PFSK-1 (cell line): ENCODE results near the gene CENPT.

Source experiments
- FOXP2 ChIP-seq: optimal IDR thresholded peaks from 2 replicates; pipeline ENCODE3; 2011; ENCODE audit warnings: borderline replicate concordance, control low read depth, inconsistent platforms; ENCODE audit not compliant: insufficient read depth; ENCODE audit errors: extremely low read length, extremely low read depth
- POLR2AphosphoS5 ChIP-seq: IDR thresholded peaks from 2 replicates; pipeline ENCODE4 v1.6.1; 2012; ENCODE audit warnings: low read depth, mild to moderate bottlenecking, control low read depth, low read length, moderate library complexity
- REST ChIP-seq, 2 experiments: IDR thresholded peaks; 2 replicates each; pipeline versions ENCODE4 v1.6.1 to v1.8.0; 2011 to 2012; ENCODE audit warnings: low read depth in 2 of 2, low read length in 2 of 2, control low read depth in 1 of 2, inconsistent platforms in 1 of 2, mild to moderate bottlenecking in 1 of 2, moderate library complexity in 1 of 2; ENCODE audit not compliant: insufficient read depth in 1 of 2
- SIN3A ChIP-seq: IDR thresholded peaks from 2 replicates; pipeline ENCODE4 v1.6.1; 2012; ENCODE audit warnings: mild to moderate bottlenecking, low read length, moderate library complexity, borderline replicate concordance; ENCODE audit not compliant: insufficient read depth
- TAF1 ChIP-seq: IDR thresholded peaks from 2 replicates; pipeline ENCODE4 v1.6.1; 2012; ENCODE audit warnings: low read length, control low read depth, borderline replicate concordance; ENCODE audit not compliant: insufficient read depth

CENPT gene

GRCh38 chr16:67855789-67856188, 8.3 kb upstream of the CENPT start:
- TF ChIP-seq POLR2AphosphoS5 (no peak), TAF1 (no peak), REST (IDR thresholded peaks at IDR 0.05; ENCODE audit: insufficient read depth in 1 of 2, low read depth in 2 of 2, low read length in 2 of 2) (no peak), SIN3A (no peak), FOXP2 (no peak)

GRCh38 chr16:67853670-67854069, 6.2 kb upstream of the CENPT start:
- TF ChIP-seq TAF1 = no peak
- TF ChIP-seq POLR2AphosphoS5 = no peak
- no peak for TF ChIP-seq REST (IDR thresholded peaks at IDR 0.05; ENCODE audit: insufficient read depth in 1 of 2, low read depth in 2 of 2, low read length in 2 of 2)
- TF ChIP-seq SIN3A = no peak
- TF ChIP-seq FOXP2 = no peak

GRCh38 chr16:67848118-67848517, 625 bp upstream of the CENPT start:
- TF ChIP-seq SIN3A (no peak), REST (IDR thresholded peaks at IDR 0.05; ENCODE audit: insufficient read depth in 1 of 2, low read depth in 2 of 2, low read length in 2 of 2) (no peak), POLR2AphosphoS5 (no peak), TAF1 (no peak), FOXP2 (no peak)

- TF ChIP-seq TAF1 (0 out of 2 replicates have a peak, but pooled peaks have one; percentile 34), POLR2AphosphoS5 (peak; percentile 58), SIN3A (peak; percentile 28; the same call in 1 of the 2 replicates), REST (IDR thresholded peaks at IDR 0.05; ENCODE audit: insufficient read depth in 1 of 2, low read depth in 2 of 2, low read length in 2 of 2) (no peak), FOXP2 (peak; percentile 35)
These were observed 1.0 kb downstream of the CENPT start, which contains the start of gene NUTF2 for GRCh38 chr16:67846320-67847063. Gene NUTF2 (plus strand): TSS chr16:67846933. CDS start chr16:67865131, 18,198 bp downstream.

- TF ChIP-seq SIN3A = no peak
- TF ChIP-seq POLR2AphosphoS5 = no peak
- no peak for TF ChIP-seq REST (IDR thresholded peaks at IDR 0.05; ENCODE audit: insufficient read depth in 1 of 2, low read depth in 2 of 2, low read length in 2 of 2)
- TF ChIP-seq TAF1 = no peak
- TF ChIP-seq FOXP2 = no peak
These were observed 1.5 kb downstream of the CENPT start for GRCh38 chr16:67846063-67846319.
